Fibroblast of peridontal ligament (primary cell): ENCODE data around the gene PAQR9.

Experiments used
- DNase-seq: peaks from one replicate; pipeline ENCODE4 v3.0.0-alpha.2; 2010; ENCODE audit errors: extremely low read depth

PAQR9 gene

GRCh38 chr3:142915636-142916035 lies 47.8 kb downstream of the PAQR9 start:
- DNase-seq = no peak

- DNase-seq = no peak
Observed at GRCh38 chr3:142914286-142914811, 49.1 kb downstream of the PAQR9 start.

- DNase-seq = no peak
Observed at GRCh38 chr3:142913432-142913831, 50.0 kb downstream of the PAQR9 start.

GRCh38 chr3:142912402-142913172 lies 50.9 kb downstream of the PAQR9 start:
- no peak for DNase-seq
